ENCODE measurements around the gene ALPL.
"Not testable (repeated sequence)": the region's sequence is repeated elsewhere in the genome, so short reads cannot be mapped to it uniquely, and the experiment has no call there.

Gene ALPL
- total RNA-seq, result 0 to 2.5 (median 0.32) reads per million in 17 experiments

GRCh38 chr1:21509351-21510112, at the start of gene ALPL:
ALPL (plus strand) TSS chr1:21509423; CDS start chr1:21554082, 44,659 bp downstream.
- DNase-seq, result no peak

DNA sequence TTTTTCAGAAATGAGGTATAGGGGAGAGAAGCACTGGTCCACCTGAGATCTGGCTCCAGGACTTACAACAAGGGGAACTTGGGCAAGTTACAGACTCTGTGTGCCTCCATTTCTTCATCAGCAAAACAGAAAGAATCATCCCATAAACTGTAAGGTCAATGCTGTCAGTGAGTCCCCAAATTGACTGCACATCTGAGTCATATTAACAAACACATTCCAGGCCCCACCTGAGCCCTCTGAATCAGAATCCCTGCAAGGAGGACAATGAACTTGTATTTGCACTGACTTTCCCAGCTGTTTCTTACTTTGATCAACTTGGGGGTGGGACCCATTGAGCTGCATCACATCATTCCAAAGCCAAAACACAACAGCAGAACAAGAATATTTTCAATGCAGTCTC, 44.1 kb upstream of the ALPL start:
- not testable (repeated sequence) for DNase-seq

- not testable (repeated sequence) for DNase-seq
Observed at GRCh38 chr1:21467946-21468345, 41.3 kb upstream of the ALPL start.

- DNase-seq, result peak; percentile 21 to 46 (median 24)
Observed at GRCh38 chr1:21468599-21468998, 40.6 kb upstream of the ALPL start.

DNA sequence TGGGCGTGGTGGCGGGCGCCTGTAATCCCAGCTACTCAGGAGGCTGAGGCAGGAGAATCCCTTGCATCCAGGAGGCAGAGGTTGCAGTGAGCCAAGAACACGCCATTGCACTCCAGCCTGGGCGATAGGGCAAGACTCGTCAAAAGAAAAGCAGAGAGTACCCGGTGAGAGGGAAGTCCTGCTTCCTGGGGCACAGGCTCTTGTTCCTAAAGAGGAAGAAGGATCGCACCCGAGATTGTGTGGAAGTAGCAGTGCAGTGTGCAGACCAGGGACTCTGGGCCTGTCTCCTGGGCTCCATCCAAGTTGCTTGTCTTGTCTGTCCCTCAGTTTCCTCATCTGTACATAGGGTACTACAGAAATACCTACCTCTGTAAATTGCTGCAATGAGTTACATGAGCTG, 39.6 kb upstream of the ALPL start:
- peak; percentile 37 to 65 (median 54) for DNase-seq

DNA sequence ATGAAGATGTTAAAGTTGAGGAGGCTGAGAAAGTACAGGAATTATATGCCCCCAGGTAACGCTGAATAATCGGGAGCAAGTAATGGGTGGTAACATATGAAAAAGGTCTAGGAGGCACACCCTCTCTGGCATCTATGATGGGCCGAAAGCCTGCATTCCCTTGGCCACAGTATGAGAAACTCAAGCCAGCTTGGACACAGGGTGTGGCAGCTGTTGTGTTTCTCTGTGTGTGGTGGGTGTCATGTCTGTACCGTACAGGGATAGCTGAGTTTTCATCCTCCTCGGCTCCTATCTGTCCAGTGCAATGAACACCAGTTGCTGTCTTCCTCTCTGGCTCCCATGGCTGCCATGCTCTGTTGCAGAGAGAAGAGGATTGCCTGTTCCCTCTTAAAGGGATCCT, 36.4 kb upstream of the ALPL start:
- no peak for DNase-seq

DNA sequence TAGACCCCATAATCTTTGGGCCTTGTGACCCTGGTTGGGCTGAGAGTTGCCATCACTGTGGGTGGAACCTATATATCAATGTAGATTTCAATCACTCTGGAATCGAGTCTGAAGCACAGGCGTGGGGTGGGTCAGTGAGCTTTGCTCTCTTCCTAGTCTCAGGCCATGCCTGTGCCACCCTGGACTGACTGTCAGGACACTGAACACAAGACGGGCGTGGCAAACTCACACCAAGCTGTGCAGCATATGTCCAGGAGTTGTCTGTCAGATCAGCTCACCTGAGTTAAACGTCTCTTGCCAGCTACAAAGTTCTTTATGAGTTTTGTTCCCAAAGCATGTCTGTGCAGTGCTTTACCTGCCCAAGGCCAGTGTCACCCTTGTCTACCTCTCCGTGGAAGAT, 30.9 kb upstream of the ALPL start:
- no peak for DNase-seq

GRCh38 chr1:21483881-21484280, 25.3 kb upstream of the ALPL start:
- DNase-seq, result not testable (repeated sequence)

GRCh38 chr1:21489146-21489545, 20.1 kb upstream of the ALPL start:
- DNase-seq, result no peak

GRCh38 chr1:21490774-21491487, 18.3 kb upstream of the ALPL start:
- DNase-seq, result peak; percentile 52 to 69 (median 60)

DNA sequence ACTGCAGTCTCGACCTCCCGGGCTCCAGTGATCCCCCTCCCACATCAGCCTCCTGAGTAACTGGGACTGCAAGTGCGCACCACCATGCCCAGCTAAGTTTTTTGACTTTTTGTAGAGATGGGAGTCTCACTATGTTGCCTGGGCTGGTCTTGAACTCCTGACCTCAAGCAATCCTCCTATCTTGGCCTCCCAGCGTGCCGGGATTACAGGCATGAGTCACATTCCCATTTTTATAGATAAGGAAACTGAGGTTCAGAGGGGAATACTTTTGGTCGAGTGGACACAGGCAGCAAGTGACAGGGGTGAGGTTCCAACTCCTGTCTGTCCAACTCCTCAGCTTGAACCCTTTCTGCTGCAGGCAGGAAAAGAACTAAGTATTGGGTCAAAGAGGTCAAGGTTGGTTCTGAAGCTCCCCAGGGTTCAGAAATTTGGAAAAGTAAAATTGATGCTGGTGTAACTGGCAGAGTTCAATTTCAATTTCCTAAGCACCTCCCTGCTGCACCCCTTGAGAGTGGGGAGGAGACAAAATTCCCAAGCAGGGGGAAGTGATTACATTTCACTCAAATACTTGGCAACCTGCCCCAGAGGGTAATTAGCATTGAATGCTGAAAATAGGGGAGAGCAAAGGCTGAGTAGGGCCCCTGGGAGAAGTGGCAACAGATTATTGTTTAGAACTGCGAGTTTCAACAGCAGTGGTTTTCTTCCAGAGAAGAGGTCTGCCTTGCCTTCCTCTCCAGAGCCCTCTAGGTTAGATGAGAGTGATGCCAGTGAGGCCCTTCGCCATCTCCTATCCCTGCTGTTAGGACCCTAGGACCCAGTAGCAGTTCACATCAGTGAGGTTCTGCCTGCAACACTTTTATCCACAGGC, 17.5 kb upstream of the ALPL start:
- no peak for DNase-seq

DNA sequence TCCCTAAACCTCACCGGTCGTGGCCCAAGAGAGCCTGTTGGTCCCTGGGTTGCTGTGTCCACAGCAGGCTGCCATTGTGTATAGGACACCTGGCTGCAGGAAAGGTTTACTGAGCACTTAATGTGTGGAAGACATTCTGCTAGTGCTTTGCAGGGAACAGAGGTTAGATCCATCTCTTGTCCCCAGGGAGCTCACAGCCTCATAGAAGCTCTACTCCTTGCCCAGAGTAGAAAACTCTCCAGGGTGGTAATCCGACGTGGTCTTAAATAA, 16.9 kb upstream of the ALPL start:
- DNase-seq, result no peak

DNA sequence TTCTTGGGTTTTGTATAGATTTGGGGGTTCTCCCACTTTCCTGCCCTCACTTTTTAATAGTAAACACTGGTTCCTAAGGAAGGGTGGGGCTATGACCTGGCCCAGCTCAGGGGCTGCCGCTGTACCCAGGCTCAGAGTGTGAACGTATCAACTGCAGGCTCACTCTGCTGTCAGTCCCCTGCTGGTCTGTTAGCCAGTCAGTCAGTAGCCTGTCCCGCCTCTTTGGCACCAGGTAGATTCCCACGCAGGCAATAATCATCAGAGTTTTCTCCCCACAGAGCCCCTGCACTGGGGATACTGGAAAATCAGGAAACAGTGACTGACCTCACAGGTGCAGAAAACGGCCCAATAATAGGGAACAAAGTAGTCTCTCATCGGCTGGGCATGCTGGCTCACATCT, 15.0 kb upstream of the ALPL start:
- DNase-seq, result no peak

DNA sequence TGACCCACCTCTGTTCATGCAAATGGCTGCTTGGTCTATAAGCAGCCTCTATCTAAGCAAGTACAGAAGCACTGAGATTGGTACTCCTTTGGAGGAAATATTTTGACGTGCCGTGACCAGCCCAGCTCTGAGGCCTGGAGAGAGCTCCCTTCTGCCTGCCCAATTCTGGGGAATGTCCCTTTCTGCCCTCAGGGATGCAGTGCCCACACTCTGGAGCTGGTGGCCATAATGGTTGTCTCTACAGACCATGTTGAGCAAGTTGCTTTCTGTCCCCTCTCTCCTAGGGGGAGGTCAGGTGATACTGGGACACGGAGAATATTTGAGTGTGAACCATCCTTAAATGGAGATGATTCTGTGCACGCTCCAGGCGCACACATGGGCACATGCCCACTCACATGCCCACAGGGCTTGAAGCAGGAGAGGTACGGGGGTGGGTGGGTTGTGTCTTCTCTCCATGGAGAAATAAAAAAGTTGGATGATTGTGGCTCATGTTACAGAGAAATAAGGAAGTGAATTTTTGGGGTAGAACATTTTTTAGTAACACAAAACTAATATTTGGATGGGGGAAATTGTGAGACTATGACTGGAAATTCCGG, 13.9 kb upstream of the ALPL start:
- no peak for DNase-seq

GRCh38 chr1:21496063-21496462, 13.2 kb upstream of the ALPL start:
- DNase-seq, result no peak

GRCh38 chr1:21496886-21497285, 12.3 kb upstream of the ALPL start:
- DNase-seq, result no peak

DNA sequence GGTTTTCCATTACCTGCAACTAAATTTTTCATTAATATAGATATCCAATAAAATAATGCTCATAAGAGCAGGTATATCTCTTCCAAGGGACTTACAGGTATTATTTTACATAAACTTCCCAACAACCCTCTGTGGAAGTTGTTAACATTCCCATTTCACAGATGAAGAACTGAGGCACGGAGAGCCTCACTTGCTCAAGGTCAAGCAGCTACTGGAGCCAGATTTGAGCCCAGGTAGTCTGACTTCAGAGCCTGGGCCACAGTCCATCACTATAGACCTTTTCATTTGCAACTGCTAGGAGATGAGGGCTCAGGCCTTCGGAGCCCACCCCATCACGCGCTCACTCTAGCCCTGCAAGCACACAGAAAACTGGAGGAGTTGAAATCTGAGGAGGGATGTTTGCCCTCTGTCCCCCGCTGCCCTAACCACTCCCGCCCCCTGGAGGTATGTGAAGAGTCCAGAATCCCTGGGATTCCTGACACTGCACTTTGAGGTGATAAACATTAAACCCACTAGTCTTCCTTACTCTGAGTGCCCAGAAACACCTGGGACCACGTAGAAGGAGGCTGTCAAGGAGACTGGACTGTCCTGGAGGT, 11.7 kb upstream of the ALPL start:
- DNase-seq, result no peak

DNA sequence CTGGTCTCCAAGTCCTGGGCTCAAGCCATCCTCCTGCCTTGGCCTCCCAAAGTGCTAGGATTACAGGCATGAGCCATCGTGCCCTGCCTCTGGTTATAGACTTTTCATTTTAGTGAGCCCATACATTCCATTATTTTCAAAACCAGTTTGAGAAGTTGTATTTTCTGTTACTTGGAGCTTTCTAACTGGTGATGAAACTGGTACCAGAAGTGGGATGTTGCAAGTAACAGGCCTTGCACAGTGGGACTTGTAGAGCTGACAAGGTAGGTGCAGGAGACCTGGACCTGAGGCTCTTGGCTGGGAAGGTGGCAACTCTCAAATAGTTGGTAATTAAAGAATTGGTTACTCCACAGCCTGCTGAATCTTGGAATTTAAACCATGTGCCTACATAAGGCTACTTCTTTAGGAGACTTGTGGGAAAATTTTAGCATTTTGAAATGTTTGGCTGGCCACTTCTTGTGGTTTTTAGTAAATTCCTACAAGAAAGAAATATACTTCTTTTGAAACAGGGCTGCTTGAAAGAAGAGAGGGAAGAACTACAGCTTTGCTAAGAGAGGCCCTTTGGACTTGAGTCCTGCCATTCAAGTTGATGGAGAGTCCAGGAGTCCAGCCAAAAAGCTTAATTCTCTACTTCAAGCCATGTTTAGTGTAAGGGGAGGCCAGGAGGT, 9.8 kb upstream of the ALPL start:
- DNase-seq, result no peak

- no peak for DNase-seq
Observed at GRCh38 chr1:21503706-21504377, 5.4 kb upstream of the ALPL start.

- no peak for DNase-seq
Observed at GRCh38 chr1:21506804-21507203, 2.4 kb upstream of the ALPL start.

DNA sequence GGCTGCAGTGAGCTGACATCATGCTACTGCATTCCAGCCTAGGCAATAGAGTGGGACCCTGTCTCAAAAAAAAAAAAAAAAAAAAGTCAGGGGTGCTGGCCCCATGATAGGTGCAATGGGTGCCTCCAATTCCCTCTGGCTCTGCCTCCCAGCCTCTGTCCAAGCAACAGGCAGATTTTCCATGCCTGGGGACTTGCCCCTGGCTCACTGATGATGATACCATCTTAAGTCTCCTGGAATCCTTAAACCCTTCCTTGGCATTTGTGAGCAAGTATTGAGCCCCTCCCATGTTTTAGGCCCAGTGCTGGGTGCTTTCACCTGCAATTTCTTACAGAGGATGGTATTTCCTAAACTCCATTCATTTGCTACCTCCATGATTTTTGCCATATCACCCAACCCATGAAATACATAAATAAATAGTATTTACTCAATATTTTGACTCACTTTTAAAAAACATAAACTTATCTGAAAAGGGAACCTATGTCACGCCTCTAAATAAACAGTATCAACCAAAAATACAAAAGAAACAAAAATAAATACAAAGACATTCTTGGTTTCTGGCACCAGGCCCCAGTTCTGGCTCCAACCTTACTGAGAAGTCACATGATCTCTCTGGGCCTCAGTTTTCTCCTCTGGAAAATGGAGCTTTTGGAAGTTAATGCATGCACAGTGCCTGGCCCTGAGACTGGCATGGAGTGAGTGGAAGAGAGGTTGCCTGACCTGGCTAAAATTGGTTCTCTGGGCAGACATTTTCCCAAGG, 1.5 kb upstream of the ALPL start:
- DNase-seq, result no peak

All from suppressor macrophage (primary cell).